Effector memory CD4-positive, alpha-beta T cell (primary cell): ENCODE data around the gene ZNF57.
"Not testable (repeated sequence)": the region's sequence is repeated elsewhere in the genome, so short reads cannot be mapped to it uniquely, and the experiment has no call there.

Experiments
- DNase-seq, 3 donors: peaks; one replicate each; pipeline ENCODE4 v3.0.0-alpha.2; 2020
- H3K27ac ChIP-seq: 2 replicates; pipeline ENCODE4 v1.7.0; 2013; ENCODE audit warnings: mild to moderate bottlenecking, low read length, moderate library complexity; ENCODE audit not compliant: insufficient read depth, poor library complexity, severe bottlenecking
- H3K27me3 ChIP-seq: replicated peaks from 2 replicates; pipeline ENCODE4 v1.7.0; 2013; ENCODE audit warnings: mild to moderate bottlenecking, low read length; ENCODE audit not compliant: insufficient read depth, control insufficient read depth, poor library complexity, severe bottlenecking
- H3K36me3 ChIP-seq: 2 replicates; pipeline ENCODE4 v1.7.0; 2013; ENCODE audit warnings: mild to moderate bottlenecking, low read length, moderate library complexity; ENCODE audit not compliant: control insufficient read depth, insufficient read depth
- H3K4me1 ChIP-seq: 2 replicates; pipeline ENCODE4 v1.7.0; 2013; ENCODE audit warnings: low read length, mild to moderate bottlenecking; ENCODE audit not compliant: control insufficient read depth, insufficient read depth, poor library complexity, severe bottlenecking
- H3K4me3 ChIP-seq: 2 replicates; pipeline ENCODE4 v1.7.0; 2013; ENCODE audit warnings: low read length, low read depth, mild to moderate bottlenecking; ENCODE audit not compliant: insufficient read depth, poor library complexity, severe bottlenecking
- H3K9me3 ChIP-seq: 2 replicates; pipeline ENCODE4 v1.7.0; 2013; ENCODE audit warnings: mild to moderate bottlenecking, low read length, moderate library complexity; ENCODE audit not compliant: control insufficient read depth

The ZNF57 gene

GRCh38 chr19:2867025-2867991 lies 33.4 kb upstream of the ZNF57 start, which contains the start of gene ZNF556:
Gene ZNF556 (plus strand): TSS chr19:2867335. CDS start chr19:2867422, 87 bp downstream.
- H3K9me3 ChIP-seq = no peaks in the 10 kb centered on the region
- no peak for DNase-seq
- no peak within 1 kb of the TSS for H3K27ac ChIP-seq
- no peaks in the 10 kb centered on the region for H3K4me1 ChIP-seq
- no peaks in the 10 kb centered on the region for H3K27me3 ChIP-seq
- no peaks in the 10 kb centered on the region for H3K36me3 ChIP-seq
- no peak within 1 kb of the TSS for H3K4me3 ChIP-seq

GRCh38 chr19:2869618-2870017 lies 31.1 kb upstream of the ZNF57 start:
- H3K27me3 ChIP-seq = no peaks in the 10 kb centered on the region
- no peak for DNase-seq
- no peaks in the 10 kb centered on the region for H3K36me3 ChIP-seq
- no peak overlapping the region for H3K27ac ChIP-seq
- H3K4me3 ChIP-seq = no peak overlapping the region
- no peaks in the 10 kb centered on the region for H3K9me3 ChIP-seq
- H3K4me1 ChIP-seq = no peaks in the 10 kb centered on the region

GRCh38 chr19:2872175-2872574 lies 28.6 kb upstream of the ZNF57 start:
- not testable (repeated sequence) for H3K27me3 ChIP-seq, H3K9me3 ChIP-seq, H3K4me1 ChIP-seq, H3K4me3 ChIP-seq, H3K27ac ChIP-seq, H3K36me3 ChIP-seq, DNase-seq

GRCh38 chr19:2877398-2878331 lies 23.1 kb upstream of the ZNF57 start:
- H3K4me3 ChIP-seq = no peak overlapping the region
- no peak for DNase-seq
- no peak overlapping the region for H3K27ac ChIP-seq
- peaks cover 10% of the 10 kb centered on the region for H3K9me3 ChIP-seq
- no peaks in the 10 kb centered on the region for H3K4me1 ChIP-seq
- no peaks in the 10 kb centered on the region for H3K27me3 ChIP-seq
- no peaks in the 10 kb centered on the region for H3K36me3 ChIP-seq

- Histone ChIP-seq H3K4me1 (peaks cover 8% of the 10 kb centered on the region), H3K9me3 (no peaks in the 10 kb centered on the region), H3K27me3 (no peaks in the 10 kb centered on the region), H3K36me3 (no peaks in the 10 kb centered on the region), H3K27ac (no peak overlapping the region), H3K4me3 (no peak overlapping the region)
- no peak for DNase-seq
Observed at GRCh38 chr19:2883686-2884439, 16.9 kb upstream of the ZNF57 start.

- Histone ChIP-seq H3K4me1 (peaks cover 8% of the 10 kb centered on the region), H3K27me3 (no peaks in the 10 kb centered on the region), H3K4me3 (no peak overlapping the region), H3K36me3 (no peaks in the 10 kb centered on the region), H3K27ac (no peak overlapping the region), H3K9me3 (no peaks in the 10 kb centered on the region)
- DNase-seq = no peak
Observed at GRCh38 chr19:2885736-2886135, 15.0 kb upstream of the ZNF57 start.

GRCh38 chr19:2887391-2887914 lies 13.3 kb upstream of the ZNF57 start:
- Histone ChIP-seq H3K4me1 (peaks cover 8% of the 10 kb centered on the region), H3K9me3 (no peaks in the 10 kb centered on the region), H3K4me3 (no peak overlapping the region), H3K36me3 (no peaks in the 10 kb centered on the region), H3K27ac (no peak overlapping the region), H3K27me3 (no peaks in the 10 kb centered on the region)
- no peak for DNase-seq

GRCh38 chr19:2888731-2889224 lies 11.9 kb upstream of the ZNF57 start:
- H3K36me3 ChIP-seq = no peaks in the 10 kb centered on the region
- peaks cover 8% of the 10 kb centered on the region for H3K4me1 ChIP-seq
- H3K27ac ChIP-seq = peak overlapping the region; percentile 13
- H3K4me3 ChIP-seq = no peak overlapping the region
- H3K9me3 ChIP-seq = no peaks in the 10 kb centered on the region
- DNase-seq = peak in 2 of 3 donors; percentile 47 to 55
- no peaks in the 10 kb centered on the region for H3K27me3 ChIP-seq

- H3K4me1 ChIP-seq, DNase-seq, H3K27me3 ChIP-seq, H3K9me3 ChIP-seq, H3K27ac ChIP-seq, H3K36me3 ChIP-seq, H3K4me3 ChIP-seq: not testable (repeated sequence)
Observed at GRCh38 chr19:2890531-2890930, 10.2 kb upstream of the ZNF57 start.
